Right atrium auricular region (tissue), 2 donors: ENCODE results near the gene KANSL3. TPM values are rescaled to one million over a fixed set of nuclear protein-coding genes. Genes with fewer than 3 reads are reported as not detected.

Experiments used
- DNase-seq: peaks from one replicate; pipeline ENCODE4 v3.0.0-alpha.2; 2019; ENCODE audit warnings: low spot score
- H3K27ac ChIP-seq, 2 donors: fragments of 200-600 bp; sonication (generic); 1 replicate in 1 of 2; 2 replicates in 1 of 2; pipeline ENCODE4 v1.5.1; 2016 to 2019
- H3K27me3 ChIP-seq, 2 donors: fragments of 200-600 bp; sonication (generic); one replicate each; pipeline versions ENCODE4 v1.5.1 to v1.6.0; 2017 to 2019
- H3K36me3 ChIP-seq: fragments of 200-600 bp; sonication (generic); one replicate; pipeline ENCODE4 v1.5.1; 2016
- H3K4me1 ChIP-seq, 2 donors: fragments of 200-600 bp; sonication (generic); one replicate each; pipeline versions ENCODE4 v1.5.1 to v1.6.0; 2017 to 2019
- H3K4me3 ChIP-seq, 2 donors: fragments of 200-600 bp; sonication (generic); 1 replicate in 1 of 2; 2 replicates in 1 of 2; pipeline ENCODE4 v1.5.1; 2017 to 2019; ENCODE audit warnings: mild to moderate bottlenecking in 1 of 2, moderate library complexity in 1 of 2
- H3K9me3 ChIP-seq, 2 donors: fragments of 200-600 bp; sonication (generic); one replicate each; pipeline ENCODE4 v1.5.1; 2019
- CTCF ChIP-seq, 2 donors: fragments of 200-600 bp; sonication (generic); IDR thresholded peaks; one replicate each; pipeline ENCODE4 v1.5.1; 2019; ENCODE audit warnings: antibody characterized with exemption in 2 of 2
- total RNA-seq, 2 donors: library from RNA; depleted of rRNA; stranded (reverse); fragments of >200 nt; gene quantifications; one replicate each; pipeline ENCODE4 v1.1.0, GENCODE V29; 2016

The KANSL3 gene
- total RNA-seq, 2 donors from 2014 or later, result 27.3 to 29.4 TPM

- Histone ChIP-seq H3K36me3 (peaks cover 41% of the 10 kb centered on the region), H3K4me1 (no peaks in the 10 kb centered on the region), H3K27ac (no peak overlapping the region), H3K4me3 (no peak overlapping the region), H3K9me3 (no peaks in the 10 kb centered on the region), H3K27me3 (no peaks in the 10 kb centered on the region)
- no peak for TF ChIP-seq CTCF (IDR thresholded peaks at IDR 0.05)
- no peak for DNase-seq
These were observed 46.6 kb downstream of the KANSL3 start for GRCh38 chr2:96591494-96591893.

GRCh38 chr2:96591054-96591453 lies 47.1 kb downstream of the KANSL3 start:
- Histone ChIP-seq H3K36me3 (peaks cover 37% of the 10 kb centered on the region), H3K27me3 (no peaks in the 10 kb centered on the region)

GRCh38 chr2:96587843-96588242 lies 50.3 kb downstream of the KANSL3 start:
- no peak overlapping the region for H3K27ac ChIP-seq
- DNase-seq, result no peak
- H3K4me1 ChIP-seq, result no peaks in the 10 kb centered on the region
- TF ChIP-seq CTCF (IDR thresholded peaks at IDR 0.05), result no peak
- no peaks in the 10 kb centered on the region for H3K27me3 ChIP-seq
- H3K9me3 ChIP-seq, result no peaks in the 10 kb centered on the region
- peaks cover 7% of the 10 kb centered on the region for H3K36me3 ChIP-seq
- no peak overlapping the region for H3K4me3 ChIP-seq

More at GRCh38 chr2:96591054-96591453, 47.1 kb downstream of the KANSL3 start:
- Histone ChIP-seq H3K27ac (no peak overlapping the region), H3K4me1 (no peaks in the 10 kb centered on the region), H3K4me3 (no peak overlapping the region), H3K9me3 (no peaks in the 10 kb centered on the region)
- DNase-seq, result no peak
- TF ChIP-seq CTCF (IDR thresholded peaks at IDR 0.05), result no peak

GRCh38 chr2:96584017-96584416 lies 54.1 kb downstream of the KANSL3 start:
- TF ChIP-seq CTCF (IDR thresholded peaks at IDR 0.05), result no peak
- no peak for DNase-seq
- no peaks in the 10 kb centered on the region for H3K4me1 ChIP-seq
- no peak overlapping the region for H3K4me3 ChIP-seq
- no peak overlapping the region for H3K27ac ChIP-seq
- no peaks in the 10 kb centered on the region for H3K36me3 ChIP-seq
- no peaks in the 10 kb centered on the region for H3K27me3 ChIP-seq
- H3K9me3 ChIP-seq, result no peaks in the 10 kb centered on the region

- Histone ChIP-seq H3K27ac (no peak overlapping the region), H3K4me1 (no peaks in the 10 kb centered on the region), H3K4me3 (no peak overlapping the region), H3K27me3 (no peaks in the 10 kb centered on the region), H3K9me3 (no peaks in the 10 kb centered on the region), H3K36me3 (no peaks in the 10 kb centered on the region)
- no peak for TF ChIP-seq CTCF (IDR thresholded peaks at IDR 0.05)
- DNase-seq, result no peak
These were observed 57.3 kb downstream of the KANSL3 start for GRCh38 chr2:96580771-96581170.

- TF ChIP-seq CTCF (IDR thresholded peaks at IDR 0.05), result no peak
These were observed 58.7 kb downstream of the KANSL3 start for GRCh38 chr2:96579422-96579821.

More at GRCh38 chr2:96579422-96579821, 58.7 kb downstream of the KANSL3 start:
- H3K9me3 ChIP-seq, result no peaks in the 10 kb centered on the region
- no peaks in the 10 kb centered on the region for H3K27me3 ChIP-seq
- no peak for DNase-seq
- no peak overlapping the region for H3K4me3 ChIP-seq
- H3K4me1 ChIP-seq, result no peaks in the 10 kb centered on the region
- H3K27ac ChIP-seq, result no peak overlapping the region
- H3K36me3 ChIP-seq, result no peaks in the 10 kb centered on the region
